HG03060 (cell line): ENCODE measurements around the gene GMPR.
"Not testable (repeated sequence)": the region's sequence is repeated elsewhere in the genome, so short reads cannot be mapped to it uniquely, and the experiment has no call there.

Experiments used
- ATAC-seq: cut with Tn5 transposase; IDR thresholded peaks from one replicate; pipeline ENCODE4 v1.9.1; 2021; ENCODE audit warnings: low read depth, moderate number of reproducible peaks; ENCODE audit not compliant: unreplicated experiment

The GMPR gene

GRCh38 chr6:16244446-16244845, 6.1 kb downstream of the GMPR start:
- no peak for ATAC-seq

- no peak for ATAC-seq
These were observed 6.6 kb downstream of the GMPR start for GRCh38 chr6:16244869-16245451.

GRCh38 chr6:16248271-16248853, 10.0 kb downstream of the GMPR start:
- ATAC-seq, result no peak

GRCh38 chr6:16249971-16250370, 11.6 kb downstream of the GMPR start:
- ATAC-seq, result no peak

GRCh38 chr6:16251706-16252105, 13.3 kb downstream of the GMPR start:
- ATAC-seq, result no peak

GRCh38 chr6:16252686-16253299, 14.4 kb downstream of the GMPR start:
- no peak for ATAC-seq

GRCh38 chr6:16253399-16254144, 15.2 kb downstream of the GMPR start:
- ATAC-seq, result no peak

- no peak for ATAC-seq
These were observed 16.1 kb downstream of the GMPR start for GRCh38 chr6:16254535-16254934.

GRCh38 chr6:16256781-16257180, 18.4 kb downstream of the GMPR start:
- ATAC-seq, result no peak

GRCh38 chr6:16257999-16258708, 19.8 kb downstream of the GMPR start:
- no peak for ATAC-seq

- ATAC-seq, result no peak
These were observed 20.3 kb downstream of the GMPR start for GRCh38 chr6:16258709-16259075.

GRCh38 chr6:16259604-16260003, 21.2 kb downstream of the GMPR start:
- ATAC-seq, result not testable (repeated sequence)

GRCh38 chr6:16260602-16261001, 22.2 kb downstream of the GMPR start:
- not testable (repeated sequence) for ATAC-seq

GRCh38 chr6:16262773-16263172, 24.4 kb downstream of the GMPR start:
- not testable (repeated sequence) for ATAC-seq

GRCh38 chr6:16263464-16264099, 25.2 kb downstream of the GMPR start:
- not testable (repeated sequence) for ATAC-seq

GRCh38 chr6:16264785-16265184, 26.4 kb downstream of the GMPR start:
- no peak for ATAC-seq

GRCh38 chr6:16265351-16266341, 27.3 kb downstream of the GMPR start:
- ATAC-seq, result no peak

- ATAC-seq, result no peak
These were observed 29.3 kb downstream of the GMPR start for GRCh38 chr6:16267428-16268263.
